Liver (tissue), 3 donors: ENCODE data around the gene DCC.

Experiments
- CTCF ChIP-seq: fragments of 150-350 bp; IDR thresholded peaks from 2 replicates; pipeline ENCODE4 v1.5.1; 2017; ENCODE audit warnings: improper control_type of control experiment, low read depth, low read length; ENCODE audit not compliant: missing input control
- EGR1 ChIP-seq, 2 donors: IDR thresholded peaks; 2 replicates each; pipeline ENCODE4 v1.6.1; 2016 to 2018; ENCODE audit warnings: antibody characterized with exemption in 2 of 2, low read depth in 2 of 2
- TF ChIP-seq, protein P1 (sequence below): IDR thresholded peaks from 2 replicates; pipeline ENCODE4 v1.6.1; 2016; ENCODE audit warnings: antibody characterized with exemption, mild to moderate bottlenecking
- donor health status: healthy.
- donor health status: healthy.

- TF ChIP-seq EGR1 (IDR thresholded peaks at IDR 0.05; ENCODE audit: low read depth in 2 of 2) (no peak), CTCF (no peak)
- TF ChIP-seq, protein P1, sequence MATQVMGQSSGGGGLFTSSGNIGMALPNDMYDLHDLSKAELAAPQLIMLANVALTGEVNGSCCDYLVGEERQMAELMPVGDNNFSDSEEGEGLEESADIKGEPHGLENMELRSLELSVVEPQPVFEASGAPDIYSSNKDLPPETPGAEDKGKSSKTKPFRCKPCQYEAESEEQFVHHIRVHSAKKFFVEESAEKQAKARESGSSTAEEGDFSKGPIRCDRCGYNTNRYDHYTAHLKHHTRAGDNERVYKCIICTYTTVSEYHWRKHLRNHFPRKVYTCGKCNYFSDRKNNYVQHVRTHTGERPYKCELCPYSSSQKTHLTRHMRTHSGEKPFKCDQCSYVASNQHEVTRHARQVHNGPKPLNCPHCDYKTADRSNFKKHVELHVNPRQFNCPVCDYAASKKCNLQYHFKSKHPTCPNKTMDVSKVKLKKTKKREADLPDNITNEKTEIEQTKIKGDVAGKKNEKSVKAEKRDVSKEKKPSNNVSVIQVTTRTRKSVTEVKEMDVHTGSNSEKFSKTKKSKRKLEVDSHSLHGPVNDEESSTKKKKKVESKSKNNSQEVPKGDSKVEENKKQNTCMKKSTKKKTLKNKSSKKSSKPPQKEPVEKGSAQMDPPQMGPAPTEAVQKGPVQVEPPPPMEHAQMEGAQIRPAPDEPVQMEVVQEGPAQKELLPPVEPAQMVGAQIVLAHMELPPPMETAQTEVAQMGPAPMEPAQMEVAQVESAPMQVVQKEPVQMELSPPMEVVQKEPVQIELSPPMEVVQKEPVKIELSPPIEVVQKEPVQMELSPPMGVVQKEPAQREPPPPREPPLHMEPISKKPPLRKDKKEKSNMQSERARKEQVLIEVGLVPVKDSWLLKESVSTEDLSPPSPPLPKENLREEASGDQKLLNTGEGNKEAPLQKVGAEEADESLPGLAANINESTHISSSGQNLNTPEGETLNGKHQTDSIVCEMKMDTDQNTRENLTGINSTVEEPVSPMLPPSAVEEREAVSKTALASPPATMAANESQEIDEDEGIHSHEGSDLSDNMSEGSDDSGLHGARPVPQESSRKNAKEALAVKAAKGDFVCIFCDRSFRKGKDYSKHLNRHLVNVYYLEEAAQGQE: no peak
These were observed 37.1 kb downstream of the DCC start for GRCh38 chr18:52377094-52377493.
